Body of pancreas (tissue), 4 donors: ENCODE measurements around the gene SMYD4.

ENCODE experiments used
- POLR2A ChIP-seq, 3 donors: fragments of 450-650 bp; IDR thresholded peaks; one replicate each; pipeline ENCODE4 v1.6.1; 2016; ENCODE audit warnings: antibody characterized with exemption in 3 of 3, mild to moderate bottlenecking in 2 of 3
- TF ChIP-seq, protein P1 (sequence below), 7 experiments: fragments of 450-650 bp in 4 of 7; fragments of 200-600 bp in 3 of 7; sonication (generic) in 3 of 7; IDR thresholded peaks; one replicate each; pipeline ENCODE4 v1.5.1; 2016 to 2019; ENCODE audit warnings: antibody characterized with exemption in 7 of 7

DNA sequence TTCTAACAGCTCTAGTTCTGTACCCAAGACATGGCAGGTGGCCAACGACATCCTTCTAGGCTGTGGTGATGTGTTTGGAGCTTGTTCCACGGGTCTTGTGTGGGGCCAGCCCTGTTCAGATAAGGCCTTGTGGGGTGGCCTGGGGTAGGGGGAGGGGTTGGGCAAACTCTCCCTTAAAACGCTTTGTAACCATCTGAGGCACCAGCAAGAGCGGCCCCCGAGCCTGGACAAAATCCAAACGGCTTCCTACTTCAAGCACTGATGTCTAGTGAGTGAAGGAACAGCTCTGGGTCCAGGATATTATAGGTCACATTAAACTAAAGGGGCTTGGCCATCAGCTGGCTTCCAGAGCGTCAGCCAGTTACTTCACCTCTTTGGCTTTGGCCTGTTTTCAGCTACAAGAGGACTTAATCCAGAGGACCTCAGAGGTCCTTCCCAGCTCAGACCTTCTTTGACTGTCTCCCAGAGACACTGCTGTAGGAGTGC is 56.0 kb downstream of the SMYD4 start:
- TF ChIP-seq, protein P1, sequence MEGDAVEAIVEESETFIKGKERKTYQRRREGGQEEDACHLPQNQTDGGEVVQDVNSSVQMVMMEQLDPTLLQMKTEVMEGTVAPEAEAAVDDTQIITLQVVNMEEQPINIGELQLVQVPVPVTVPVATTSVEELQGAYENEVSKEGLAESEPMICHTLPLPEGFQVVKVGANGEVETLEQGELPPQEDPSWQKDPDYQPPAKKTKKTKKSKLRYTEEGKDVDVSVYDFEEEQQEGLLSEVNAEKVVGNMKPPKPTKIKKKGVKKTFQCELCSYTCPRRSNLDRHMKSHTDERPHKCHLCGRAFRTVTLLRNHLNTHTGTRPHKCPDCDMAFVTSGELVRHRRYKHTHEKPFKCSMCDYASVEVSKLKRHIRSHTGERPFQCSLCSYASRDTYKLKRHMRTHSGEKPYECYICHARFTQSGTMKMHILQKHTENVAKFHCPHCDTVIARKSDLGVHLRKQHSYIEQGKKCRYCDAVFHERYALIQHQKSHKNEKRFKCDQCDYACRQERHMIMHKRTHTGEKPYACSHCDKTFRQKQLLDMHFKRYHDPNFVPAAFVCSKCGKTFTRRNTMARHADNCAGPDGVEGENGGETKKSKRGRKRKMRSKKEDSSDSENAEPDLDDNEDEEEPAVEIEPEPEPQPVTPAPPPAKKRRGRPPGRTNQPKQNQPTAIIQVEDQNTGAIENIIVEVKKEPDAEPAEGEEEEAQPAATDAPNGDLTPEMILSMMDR (IDR thresholded peaks at IDR 0.05) = no peak
- peak in 1 of 3 donors; percentile 10 for TF ChIP-seq POLR2A (IDR thresholded peaks at IDR 0.05)
